ENCODE results near the gene DNASE1L3.

The DNASE1L3 gene

GRCh38 chr3:58241306-58242044 is 30.7 kb upstream of the DNASE1L3 start:
- no peak for TF ChIP-seq CTCF (IDR thresholded peaks at IDR 0.05; ENCODE audit: insufficient read depth, missing control alignments)
- DNase-seq (ENCODE audit: insufficient read length, low spot score) (no peak), FAIRE-seq (no peak)

- no peak for FAIRE-seq
- TF ChIP-seq CTCF (IDR thresholded peaks at IDR 0.05; ENCODE audit: insufficient read depth, missing control alignments): no peak
Measured at GRCh38 chr3:58238830-58239229, 28.1 kb upstream of the DNASE1L3 start.

GRCh38 chr3:58237941-58238681 is 27.3 kb upstream of the DNASE1L3 start:
- no peak for TF ChIP-seq CTCF (IDR thresholded peaks at IDR 0.05; ENCODE audit: insufficient read depth, missing control alignments)
- peak; percentile 22 for DNase-seq (ENCODE audit: insufficient read length, low spot score)
- FAIRE-seq: no peak

More at GRCh38 chr3:58238830-58239229, 28.1 kb upstream of the DNASE1L3 start:
- no peak for DNase-seq (ENCODE audit: insufficient read length, low spot score)

GRCh38 chr3:58237238-58237940 is 26.6 kb upstream of the DNASE1L3 start, which contains the start of gene ABHD6:
ABHD6 (plus strand) TSS chr3:58237792; CDS start chr3:58256587, 18,795 bp downstream.
- peak; percentile 48 for TF ChIP-seq CTCF (IDR thresholded peaks at IDR 0.05; ENCODE audit: insufficient read depth, missing control alignments)
- DNase-seq (ENCODE audit: insufficient read length, low spot score) (peak; percentile 58), FAIRE-seq (no peak)

- DNase-seq (ENCODE audit: insufficient read length, low spot score) (no peak), FAIRE-seq (no peak)
- no peak for TF ChIP-seq CTCF (IDR thresholded peaks at IDR 0.05; ENCODE audit: insufficient read depth, missing control alignments)
Measured at GRCh38 chr3:58236527-58237237, 25.9 kb upstream of the DNASE1L3 start.

GRCh38 chr3:58235970-58236369 is 25.2 kb upstream of the DNASE1L3 start:
- FAIRE-seq (no peak), DNase-seq (ENCODE audit: insufficient read length, low spot score) (no peak)
- TF ChIP-seq CTCF (IDR thresholded peaks at IDR 0.05; ENCODE audit: insufficient read depth, missing control alignments): no peak

All from D721Med (cell line).